GM19438 (cell line): ENCODE measurements around the gene NSMCE1.

ENCODE experiments used
- ATAC-seq: cut with Tn5 transposase; IDR thresholded peaks from one replicate; pipeline ENCODE4 v1.9.1; 2021; ENCODE audit warnings: low read depth; ENCODE audit not compliant: unreplicated experiment

The NSMCE1 gene

DNA sequence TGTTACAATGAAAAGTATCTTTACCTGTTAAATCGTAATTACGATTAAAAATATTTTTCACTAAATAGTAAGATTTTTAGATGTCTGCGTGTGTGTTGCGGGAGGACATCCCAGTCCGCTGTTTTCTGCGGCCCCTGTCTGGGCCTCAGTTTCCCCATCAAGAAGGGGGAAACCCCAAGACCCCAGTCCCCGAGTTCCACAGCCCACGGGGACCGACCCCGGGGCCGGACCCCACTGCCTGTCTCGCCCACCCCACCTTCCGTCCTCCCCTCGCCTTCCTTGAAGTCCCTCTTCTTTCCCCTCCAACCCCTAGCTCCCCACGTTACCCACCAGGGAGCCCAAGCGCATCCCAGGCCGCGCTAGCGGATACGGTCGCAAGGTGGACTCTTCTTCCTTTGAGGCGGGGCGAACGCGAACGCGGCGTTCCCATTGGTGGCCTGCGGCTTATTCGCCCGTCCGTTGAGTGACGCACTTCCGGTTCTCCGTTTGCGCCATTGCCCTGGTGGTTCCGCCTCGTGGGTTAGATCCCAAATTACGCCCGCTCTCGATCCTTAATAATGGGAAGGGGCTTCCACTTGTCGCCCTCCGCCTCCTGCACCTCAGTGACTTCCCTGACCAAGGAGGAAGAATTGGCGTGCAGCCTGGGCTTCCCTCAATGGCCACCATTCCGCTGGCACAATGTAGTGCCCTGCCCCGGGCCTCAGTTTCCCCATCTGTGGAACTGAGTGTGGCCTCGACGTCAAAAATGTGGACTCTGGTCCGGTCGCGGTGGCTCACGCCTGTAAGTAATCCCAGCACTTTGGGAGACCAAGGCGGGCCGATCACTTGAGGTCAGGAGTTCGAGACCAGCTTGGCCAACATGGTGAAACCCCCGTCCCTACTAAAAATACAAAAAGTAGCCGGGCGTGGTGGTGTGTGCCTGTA is at the start of gene NSMCE1:
Gene NSMCE1 (minus strand): TSS at position 397 of the 924 bp plus-strand sequence. CDS start 11,202 bp downstream, outside the sequence.
- ATAC-seq, result peak; percentile 88

DNA sequence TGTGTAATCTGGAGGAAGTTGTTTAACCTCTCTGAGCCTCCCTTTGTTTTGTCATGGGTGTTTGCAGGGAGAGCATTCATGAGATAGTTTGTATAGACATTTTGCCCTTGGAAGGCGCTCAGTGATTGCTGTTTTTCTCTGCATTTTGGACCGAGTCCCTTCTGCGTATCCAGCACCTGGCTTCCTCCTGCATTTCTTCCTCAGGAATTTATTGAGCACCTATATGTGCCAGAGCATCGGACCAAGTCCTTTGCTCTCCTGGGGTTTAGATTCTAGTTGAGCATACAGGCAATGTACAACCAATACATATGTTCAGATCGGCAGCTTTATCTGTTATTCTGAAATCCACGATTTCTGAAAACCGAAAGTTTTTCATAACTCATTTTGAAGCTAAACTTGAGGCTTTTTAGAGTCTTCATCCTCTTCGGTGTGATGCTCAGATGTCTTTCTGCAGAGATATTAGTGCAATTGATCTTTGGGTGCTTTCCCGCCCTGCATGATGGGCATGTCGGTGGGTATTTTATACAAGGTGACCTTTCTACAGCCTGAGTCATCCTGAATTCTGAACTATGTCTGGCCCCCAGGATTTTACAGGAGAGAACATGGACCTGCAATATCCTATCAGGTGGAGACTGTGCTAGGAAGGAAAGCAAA is 49.3 kb upstream of the NSMCE1 start:
- ATAC-seq, result no peak

- ATAC-seq, result no peak
Observed at GRCh38 chr16:27317320-27317719, 48.7 kb upstream of the NSMCE1 start.

- ATAC-seq, result no peak
Observed at GRCh38 chr16:27316038-27316680, 47.6 kb upstream of the NSMCE1 start.

DNA sequence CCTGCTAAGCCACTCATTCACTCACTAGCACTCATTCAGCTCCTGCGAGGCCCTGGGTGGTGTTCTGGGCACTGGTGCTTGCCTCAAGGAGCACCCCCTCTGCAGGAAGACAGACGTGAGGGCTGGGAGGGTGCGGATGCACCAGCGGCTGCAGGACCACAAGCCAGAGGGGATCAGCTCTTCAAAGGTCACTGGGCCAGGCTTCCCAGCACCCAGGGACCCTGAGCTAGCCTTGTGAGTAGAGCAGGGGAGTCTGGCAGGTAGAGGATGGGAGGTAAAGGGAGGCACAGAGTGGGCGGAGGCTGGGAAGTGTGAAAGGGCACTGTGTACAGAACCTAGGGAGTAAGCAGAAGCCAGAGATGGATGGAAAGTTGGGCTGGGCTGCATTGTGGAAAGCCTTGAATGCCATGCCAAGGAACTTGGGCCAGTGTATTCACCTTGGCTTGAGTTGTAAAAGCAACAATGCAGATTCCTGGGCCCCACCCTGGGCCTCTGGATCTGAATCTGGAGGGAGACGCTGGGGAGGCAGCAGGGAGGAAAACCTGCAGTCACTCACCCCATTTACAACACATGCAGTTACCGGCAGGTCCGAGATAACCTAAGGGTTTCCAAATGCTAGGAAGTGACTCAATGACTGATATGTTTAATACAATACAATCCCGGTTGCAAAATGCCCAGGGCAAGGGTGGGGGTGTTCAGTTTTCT is 46.9 kb upstream of the NSMCE1 start:
- ATAC-seq, result no peak

- no peak for ATAC-seq
Observed at GRCh38 chr16:27314986-27315332, 46.4 kb upstream of the NSMCE1 start.

GRCh38 chr16:27314161-27314723 is 45.7 kb upstream of the NSMCE1 start:
- peak; percentile 4 for ATAC-seq

- ATAC-seq, result peak; percentile 58
Observed at GRCh38 chr16:27313422-27314160, 45.0 kb upstream of the NSMCE1 start, which contains the start of gene IL4R. IL4R (plus strand) TSS chr16:27313974; CDS start chr16:27340204, 26,230 bp downstream.

DNA sequence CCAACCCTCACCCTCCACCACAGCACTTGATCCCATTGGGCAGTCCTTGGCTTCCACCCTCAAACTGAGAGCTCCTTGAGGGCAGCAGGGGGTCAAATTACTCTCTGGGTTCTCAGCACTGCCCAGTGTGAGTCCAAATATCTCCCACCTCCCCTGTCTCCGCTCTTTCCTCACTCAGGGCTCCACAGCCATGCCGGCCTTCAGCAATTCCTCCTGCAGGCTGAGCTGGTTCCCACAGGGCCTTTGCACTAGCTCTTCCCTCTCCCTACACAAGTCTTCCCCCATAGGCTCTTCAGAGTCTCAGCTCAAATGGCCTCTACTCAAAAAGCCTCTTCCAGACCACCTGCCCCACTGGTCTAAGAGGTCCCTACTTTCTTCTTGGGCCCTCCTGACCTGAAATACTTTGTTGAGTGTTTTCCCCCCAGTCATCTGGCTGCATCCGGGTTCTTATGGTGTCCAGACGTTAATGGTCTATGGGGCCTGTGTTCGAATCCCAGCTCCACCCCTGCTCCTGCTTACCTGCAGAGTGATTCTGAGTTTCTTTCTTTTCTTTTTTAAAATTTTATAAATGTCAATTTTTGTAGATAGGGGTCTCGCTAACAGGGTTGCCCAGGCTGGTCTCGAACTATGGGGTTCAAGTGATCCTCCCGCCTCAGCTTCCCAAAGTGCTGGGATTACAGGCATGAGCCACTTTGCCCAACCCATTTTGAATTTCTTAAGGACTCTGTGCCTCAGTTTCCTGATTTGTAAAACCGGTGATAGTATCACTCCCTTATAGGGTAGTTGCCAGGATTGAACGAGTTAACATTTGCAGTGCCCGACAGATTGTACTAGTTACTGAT is 44.2 kb upstream of the NSMCE1 start:
- no peak for ATAC-seq

GRCh38 chr16:27311897-27312303 is 43.3 kb upstream of the NSMCE1 start:
- no peak for ATAC-seq

GRCh38 chr16:27311448-27311830 is 42.9 kb upstream of the NSMCE1 start:
- ATAC-seq, result no peak

GRCh38 chr16:27310576-27311447 is 42.2 kb upstream of the NSMCE1 start:
- ATAC-seq, result no peak

- ATAC-seq, result no peak
Observed at GRCh38 chr16:27308792-27309191, 40.2 kb upstream of the NSMCE1 start.

DNA sequence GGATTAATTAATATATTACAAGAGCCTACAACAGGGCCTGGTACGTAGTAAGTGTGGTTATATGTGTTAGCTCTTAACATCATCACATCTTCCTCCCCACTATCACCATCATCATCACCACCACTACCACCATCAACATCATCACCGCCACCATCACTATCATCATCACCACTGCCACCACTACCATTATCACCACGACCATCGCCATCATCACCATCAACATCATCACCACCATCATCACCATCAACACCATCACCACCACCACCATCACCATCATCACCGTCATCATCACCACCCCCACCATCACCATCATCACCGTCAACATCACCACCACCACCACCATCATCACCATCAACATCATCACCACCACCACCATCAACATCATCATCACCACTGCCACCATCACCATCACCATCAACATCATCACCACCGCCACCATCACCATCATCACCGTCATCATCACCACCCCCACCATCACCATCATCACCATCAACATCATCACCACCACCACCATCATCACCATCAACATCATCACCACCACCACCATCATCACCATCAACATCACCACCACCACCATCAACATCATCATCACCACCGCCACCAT is 37.4 kb upstream of the NSMCE1 start:
- no peak for ATAC-seq

DNA sequence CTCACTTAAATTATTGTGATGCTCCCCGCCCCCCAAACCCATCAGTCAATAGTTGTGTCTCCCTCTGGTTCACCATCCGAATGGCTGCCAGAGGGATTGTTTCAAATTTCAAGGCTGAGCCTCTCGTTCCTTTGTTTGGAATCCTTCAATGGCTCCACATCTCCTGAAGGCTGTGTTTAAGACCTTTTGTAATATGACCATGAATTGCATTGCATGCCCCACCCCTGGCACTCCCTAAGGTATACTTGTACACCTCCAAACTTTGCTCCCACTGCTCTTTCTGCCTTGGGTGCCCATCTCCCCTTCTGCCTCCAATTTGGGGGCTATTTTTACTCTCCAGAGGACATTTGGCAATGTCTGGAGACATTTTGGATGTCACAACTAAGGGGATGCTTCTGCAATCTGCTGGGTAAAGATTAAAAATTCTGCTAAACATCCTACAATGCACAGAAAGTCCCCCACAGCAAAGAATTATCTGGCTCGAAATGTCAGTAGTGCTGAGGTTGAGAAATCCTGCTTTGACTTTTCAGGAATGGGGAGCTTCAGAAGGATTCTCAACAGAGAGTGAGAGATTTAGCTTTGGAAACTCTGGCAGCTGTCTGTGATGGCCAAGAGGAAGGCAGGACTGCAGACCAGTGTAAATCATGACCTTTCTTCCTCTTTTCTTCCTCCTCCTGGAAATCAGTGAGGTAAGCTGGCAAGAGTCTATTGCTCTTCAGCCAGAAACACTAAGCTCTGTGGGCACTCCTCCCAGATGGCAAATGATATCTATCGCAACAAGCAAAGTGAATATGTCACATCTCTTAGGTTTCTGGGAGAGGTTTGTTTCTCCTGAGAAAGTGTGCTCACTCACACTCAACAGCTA is 36.5 kb upstream of the NSMCE1 start:
- no peak for ATAC-seq

GRCh38 chr16:27304102-27304501 is 35.5 kb upstream of the NSMCE1 start:
- ATAC-seq, result no peak
